Suprapubic skin (tissue), 3 donors: ENCODE measurements around the gene TFAP2B.

ENCODE experiments used
- CTCF ChIP-seq, 2 donors: fragments of 200-600 bp in 1 of 2; fragments of 450-650 bp in 1 of 2; sonication (generic) in 1 of 2; IDR thresholded peaks; one replicate each; pipeline ENCODE4 v1.5.1; 2016 to 2019; ENCODE audit warnings: antibody characterized with exemption in 2 of 2, mild to moderate bottlenecking in 1 of 2, moderate library complexity in 1 of 2
- POLR2AphosphoS5 ChIP-seq, 3 donors: sonication (generic); formaldehyde crosslinking; IDR thresholded peaks; one replicate each; pipeline ENCODE4 v1.6.1; 2017; ENCODE audit warnings: antibody characterized with exemption in 3 of 3

- TF ChIP-seq CTCF (IDR thresholded peaks at IDR 0.05) (no peak), POLR2AphosphoS5 (IDR thresholded peaks at IDR 0.05) (no peak)
These were observed 31.1 kb downstream of the TFAP2B start for GRCh38 chr6:50849796-50850180.
